G401.6 (cell line): ENCODE results near the gene CELSR2.
"Not testable (repeated sequence)": the region's sequence is repeated elsewhere in the genome, so short reads cannot be mapped to it uniquely, and the experiment has no call there.

Experiments
- FAIRE-seq: peaks from 2 replicates; lab custom pipeline; 2012; peaks lifted over from hg19 to GRCh38; lab: Jason Lieb, UNC

CELSR2 gene, protein sequence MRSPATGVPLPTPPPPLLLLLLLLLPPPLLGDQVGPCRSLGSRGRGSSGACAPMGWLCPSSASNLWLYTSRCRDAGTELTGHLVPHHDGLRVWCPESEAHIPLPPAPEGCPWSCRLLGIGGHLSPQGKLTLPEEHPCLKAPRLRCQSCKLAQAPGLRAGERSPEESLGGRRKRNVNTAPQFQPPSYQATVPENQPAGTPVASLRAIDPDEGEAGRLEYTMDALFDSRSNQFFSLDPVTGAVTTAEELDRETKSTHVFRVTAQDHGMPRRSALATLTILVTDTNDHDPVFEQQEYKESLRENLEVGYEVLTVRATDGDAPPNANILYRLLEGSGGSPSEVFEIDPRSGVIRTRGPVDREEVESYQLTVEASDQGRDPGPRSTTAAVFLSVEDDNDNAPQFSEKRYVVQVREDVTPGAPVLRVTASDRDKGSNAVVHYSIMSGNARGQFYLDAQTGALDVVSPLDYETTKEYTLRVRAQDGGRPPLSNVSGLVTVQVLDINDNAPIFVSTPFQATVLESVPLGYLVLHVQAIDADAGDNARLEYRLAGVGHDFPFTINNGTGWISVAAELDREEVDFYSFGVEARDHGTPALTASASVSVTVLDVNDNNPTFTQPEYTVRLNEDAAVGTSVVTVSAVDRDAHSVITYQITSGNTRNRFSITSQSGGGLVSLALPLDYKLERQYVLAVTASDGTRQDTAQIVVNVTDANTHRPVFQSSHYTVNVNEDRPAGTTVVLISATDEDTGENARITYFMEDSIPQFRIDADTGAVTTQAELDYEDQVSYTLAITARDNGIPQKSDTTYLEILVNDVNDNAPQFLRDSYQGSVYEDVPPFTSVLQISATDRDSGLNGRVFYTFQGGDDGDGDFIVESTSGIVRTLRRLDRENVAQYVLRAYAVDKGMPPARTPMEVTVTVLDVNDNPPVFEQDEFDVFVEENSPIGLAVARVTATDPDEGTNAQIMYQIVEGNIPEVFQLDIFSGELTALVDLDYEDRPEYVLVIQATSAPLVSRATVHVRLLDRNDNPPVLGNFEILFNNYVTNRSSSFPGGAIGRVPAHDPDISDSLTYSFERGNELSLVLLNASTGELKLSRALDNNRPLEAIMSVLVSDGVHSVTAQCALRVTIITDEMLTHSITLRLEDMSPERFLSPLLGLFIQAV (N-terminal part only)

DNA sequence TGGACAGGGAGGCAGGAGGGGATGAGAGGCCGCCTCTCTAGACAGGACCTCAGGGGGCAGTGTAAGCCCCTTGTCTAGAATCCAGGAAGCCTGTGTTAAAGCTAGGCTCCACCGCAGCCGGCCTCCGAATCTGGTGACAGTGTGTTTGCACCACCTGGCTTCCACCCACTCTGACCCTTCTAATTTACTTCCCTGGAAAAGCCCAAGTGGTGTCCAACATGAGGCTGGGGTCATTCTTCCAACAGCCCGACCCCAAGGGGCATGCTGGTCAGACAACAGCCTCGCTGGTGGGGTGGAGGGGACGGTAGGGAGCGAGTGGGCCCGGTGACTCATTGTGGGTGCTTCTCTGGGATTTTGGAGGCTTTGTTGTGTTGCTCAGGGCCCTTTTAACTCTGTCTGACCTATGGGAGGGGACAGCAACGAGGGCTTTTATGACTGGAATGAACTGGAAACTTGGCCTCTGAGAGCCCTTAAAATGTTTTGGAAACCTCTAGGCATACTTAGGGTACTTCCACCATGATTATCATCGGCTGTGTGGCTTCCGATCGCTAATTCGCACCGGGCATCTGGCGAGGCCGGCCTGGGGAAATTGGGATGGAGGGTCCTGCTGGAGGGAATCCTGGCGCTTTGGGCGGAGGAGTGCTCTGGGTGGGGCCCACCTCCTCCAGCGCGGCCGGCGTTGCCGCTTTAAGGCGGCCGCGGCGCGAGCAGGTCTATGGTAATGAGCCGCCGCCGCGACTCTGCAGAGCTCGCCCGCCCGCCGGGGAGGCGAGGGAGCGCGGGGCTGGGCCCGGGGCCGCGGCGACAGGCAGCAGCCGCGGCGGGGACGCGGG, at the start of gene CELSR2:
Gene CELSR2, plus strand, starts transcription at position 743 of the 833 bp plus-strand sequence. CDS start 541 bp downstream, outside the sequence.
- FAIRE-seq, result no peak

DNA sequence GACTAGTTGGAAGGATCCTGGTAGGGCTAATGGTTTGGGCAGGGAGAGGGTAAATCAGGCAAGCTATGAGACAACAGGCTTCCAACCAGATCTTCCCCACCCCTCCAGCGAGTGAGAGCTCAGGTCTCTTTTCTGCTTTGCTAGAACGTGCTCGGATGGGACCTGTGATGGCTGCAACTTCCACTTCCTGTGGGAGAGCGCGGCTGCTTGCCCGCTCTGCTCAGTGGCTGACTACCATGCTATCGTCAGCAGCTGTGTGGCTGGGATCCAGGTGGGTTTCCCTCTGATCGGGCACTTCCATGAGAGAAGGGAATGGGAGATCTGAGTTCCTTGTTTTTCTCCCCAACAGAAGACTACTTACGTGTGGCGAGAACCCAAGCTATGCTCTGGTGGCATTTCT, 49.6 kb upstream of the CELSR2 start:
- FAIRE-seq, result no peak

DNA sequence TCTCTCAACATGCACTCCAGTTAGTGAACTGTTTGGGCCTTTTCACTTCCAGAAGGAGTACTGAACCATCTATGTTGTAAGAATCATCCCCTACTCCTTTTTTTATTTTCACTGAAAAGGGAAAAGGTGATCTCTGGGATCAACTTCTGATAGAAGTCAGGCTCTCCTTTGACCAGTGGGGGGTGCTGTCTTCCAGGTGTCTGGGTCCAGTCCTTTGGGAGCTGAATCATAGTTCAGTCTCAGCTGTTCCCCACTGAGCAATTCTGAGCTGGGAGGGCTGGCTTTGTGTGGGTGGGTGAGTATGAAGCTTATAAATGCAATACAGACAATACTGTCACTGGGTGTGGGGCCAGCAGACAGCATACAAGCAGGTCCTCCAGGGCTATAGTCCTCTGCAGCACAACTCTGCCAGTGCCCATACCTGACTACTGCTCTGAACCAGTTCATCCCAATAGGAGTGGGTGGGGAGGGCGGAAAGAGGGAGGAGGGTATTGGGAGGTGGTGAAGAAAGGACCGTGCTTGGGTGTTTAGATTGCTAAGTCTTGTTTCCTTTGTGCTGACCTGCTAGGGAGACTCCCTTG, 48.1 kb upstream of the CELSR2 start:
- no peak for FAIRE-seq

DNA sequence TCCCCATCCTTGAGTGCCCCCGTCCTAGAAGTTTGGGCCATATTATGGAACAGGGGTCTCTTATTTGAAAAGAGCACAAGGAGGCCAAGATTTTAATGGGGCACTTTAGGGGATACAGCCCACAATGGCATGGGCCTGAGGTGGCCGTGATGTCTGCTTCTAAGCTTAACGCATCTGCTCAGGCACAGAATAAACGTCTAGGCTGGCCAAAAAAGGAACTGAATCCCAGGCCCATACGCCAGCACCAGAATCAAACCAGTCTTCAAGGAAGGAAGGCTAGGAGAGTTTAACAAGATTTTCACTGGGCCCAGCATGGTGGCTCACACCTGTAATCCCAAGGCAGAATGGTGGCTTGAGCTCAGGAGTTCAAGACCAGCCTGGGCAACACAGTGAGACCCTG, 44.9 kb upstream of the CELSR2 start:
- FAIRE-seq, result no peak

DNA sequence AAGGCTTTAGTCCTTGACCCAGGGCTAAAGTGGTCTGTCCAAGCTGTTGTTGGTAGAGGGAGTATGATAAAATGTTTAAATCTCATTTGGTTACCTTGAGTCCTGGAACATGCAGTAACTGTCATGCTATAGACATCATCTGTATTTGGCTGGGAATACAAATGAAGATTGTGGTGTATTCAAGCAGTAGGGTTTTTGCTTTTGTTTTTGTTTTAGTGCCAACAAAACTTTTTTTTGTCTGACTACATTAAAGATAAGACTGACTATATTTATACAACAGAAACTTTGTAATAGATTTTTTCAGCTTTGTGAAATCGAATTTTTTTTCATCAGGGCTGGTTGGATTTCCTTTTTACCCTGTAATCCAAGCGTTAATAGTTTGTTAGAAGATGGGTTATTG, 43.0 kb upstream of the CELSR2 start:
- no peak for FAIRE-seq

DNA sequence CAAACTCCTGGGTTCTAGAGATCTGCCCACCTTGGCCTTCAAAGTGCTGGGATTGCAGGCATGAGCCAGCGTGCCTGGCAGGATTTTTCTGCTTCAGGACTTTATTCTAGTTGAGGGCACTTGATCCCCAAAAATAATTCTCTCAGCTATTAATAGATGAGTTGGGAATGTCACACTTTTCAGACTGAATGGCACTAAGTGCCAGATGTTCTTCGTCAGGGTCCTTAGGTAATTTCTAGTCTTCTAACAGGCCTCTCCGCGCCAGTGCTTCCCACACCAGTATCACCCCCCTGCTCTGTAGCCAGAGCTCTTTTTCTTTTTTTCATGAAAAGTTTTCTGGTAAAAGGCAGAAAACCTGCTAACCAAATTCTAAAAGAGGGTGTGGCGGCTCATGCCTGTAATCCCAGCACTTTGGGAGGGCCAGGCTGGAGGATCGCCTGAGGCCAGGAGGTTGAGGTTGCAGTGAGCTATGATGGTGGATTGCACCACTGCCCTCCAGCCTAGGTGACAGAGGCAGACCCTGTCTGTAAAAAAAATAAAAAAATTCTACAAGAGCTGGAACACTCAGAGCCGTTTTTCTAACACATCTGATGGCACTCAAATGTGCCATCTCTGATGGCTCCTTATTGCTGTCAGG, 41.8 kb upstream of the CELSR2 start:
- no peak for FAIRE-seq

DNA sequence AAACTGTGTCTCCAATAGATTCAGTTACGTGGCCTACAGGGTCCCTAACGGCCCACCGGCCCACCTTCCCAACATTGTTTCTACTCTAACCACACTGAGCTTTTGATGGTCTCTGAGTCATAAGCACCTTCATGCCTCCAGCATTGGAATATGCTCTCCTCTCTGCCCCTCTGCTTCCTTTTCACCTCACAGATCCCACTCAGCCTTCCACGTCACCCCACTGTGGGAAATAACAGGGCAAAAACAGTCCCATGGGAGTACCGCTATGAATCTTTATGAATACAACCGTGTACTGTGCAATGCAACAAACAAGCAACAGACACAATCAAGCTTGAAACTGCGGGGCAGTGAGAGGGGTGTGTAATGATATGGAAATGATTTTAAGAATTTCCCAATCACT, 40.9 kb upstream of the CELSR2 start:
- FAIRE-seq, result no peak

DNA sequence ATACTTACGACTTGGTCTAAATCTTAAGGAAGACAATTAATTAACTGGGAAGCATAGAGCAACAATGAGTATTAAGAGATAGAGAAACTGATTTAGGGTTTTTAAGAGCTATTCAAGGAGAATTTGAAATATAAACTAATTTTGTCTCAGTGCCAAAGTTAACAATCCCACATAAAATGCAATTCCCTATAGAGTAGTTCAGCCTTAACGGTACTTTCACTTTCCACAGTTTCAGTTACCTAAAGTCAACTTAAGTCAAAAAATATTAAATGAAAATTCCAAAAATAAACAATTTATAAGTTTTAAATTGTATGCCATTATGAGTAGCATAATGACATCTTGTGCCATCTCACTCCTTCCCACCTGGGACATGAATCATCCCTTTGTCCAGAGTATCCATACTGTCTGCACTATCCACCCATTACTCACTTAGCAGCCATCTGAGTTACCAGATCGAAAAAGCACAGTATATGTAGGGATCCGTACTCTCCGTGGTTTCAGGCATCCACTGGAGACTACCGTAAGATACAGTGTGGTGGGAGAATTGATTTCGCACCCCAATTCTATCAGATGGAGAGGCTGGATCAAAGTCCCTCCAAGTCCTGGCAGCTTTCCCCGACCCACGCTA, 40.4 kb upstream of the CELSR2 start:
- no peak for FAIRE-seq

DNA sequence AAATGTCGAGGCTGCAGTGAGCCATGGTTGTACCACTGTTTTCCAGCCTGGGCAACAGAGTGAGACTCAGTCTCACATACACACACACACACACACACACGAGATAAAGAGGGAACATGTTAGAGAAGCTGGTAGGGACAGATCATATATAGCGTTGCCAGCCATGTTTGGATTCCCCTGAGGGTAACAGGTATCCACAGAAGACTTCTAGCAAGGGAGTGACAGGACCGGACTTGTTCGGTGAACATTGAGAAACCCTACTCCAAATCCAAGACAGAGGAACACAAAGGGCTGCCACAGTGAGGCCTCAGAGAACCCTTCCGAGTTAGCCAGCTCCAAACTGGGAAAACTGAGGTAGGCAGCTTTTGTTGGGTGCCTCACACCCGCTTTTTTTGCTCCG, 39.3 kb upstream of the CELSR2 start:
- FAIRE-seq, result no peak

DNA sequence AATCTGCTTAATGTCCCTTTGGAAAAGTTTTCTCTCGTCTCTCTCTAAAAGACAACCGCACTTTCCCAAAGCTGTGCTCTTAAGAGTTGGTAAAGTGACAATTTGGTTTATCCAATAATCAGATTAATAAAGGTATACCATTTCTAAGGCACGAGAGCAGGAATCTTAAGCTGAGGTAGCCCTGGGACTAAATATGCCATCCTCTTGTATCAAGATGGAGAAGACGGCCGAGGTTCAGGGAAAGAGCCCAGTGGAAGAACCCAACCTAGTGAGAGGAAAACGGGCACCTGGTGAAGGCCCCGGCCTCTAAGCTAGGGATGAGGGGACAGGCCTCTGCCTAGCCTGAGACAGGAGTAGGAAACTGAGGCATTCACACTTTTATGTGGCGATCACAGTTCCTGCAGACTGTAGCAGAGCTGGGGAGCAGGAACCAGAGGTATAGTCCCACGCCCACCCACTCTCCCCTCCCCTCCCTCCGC, 36.0 kb upstream of the CELSR2 start:
- no peak for FAIRE-seq

DNA sequence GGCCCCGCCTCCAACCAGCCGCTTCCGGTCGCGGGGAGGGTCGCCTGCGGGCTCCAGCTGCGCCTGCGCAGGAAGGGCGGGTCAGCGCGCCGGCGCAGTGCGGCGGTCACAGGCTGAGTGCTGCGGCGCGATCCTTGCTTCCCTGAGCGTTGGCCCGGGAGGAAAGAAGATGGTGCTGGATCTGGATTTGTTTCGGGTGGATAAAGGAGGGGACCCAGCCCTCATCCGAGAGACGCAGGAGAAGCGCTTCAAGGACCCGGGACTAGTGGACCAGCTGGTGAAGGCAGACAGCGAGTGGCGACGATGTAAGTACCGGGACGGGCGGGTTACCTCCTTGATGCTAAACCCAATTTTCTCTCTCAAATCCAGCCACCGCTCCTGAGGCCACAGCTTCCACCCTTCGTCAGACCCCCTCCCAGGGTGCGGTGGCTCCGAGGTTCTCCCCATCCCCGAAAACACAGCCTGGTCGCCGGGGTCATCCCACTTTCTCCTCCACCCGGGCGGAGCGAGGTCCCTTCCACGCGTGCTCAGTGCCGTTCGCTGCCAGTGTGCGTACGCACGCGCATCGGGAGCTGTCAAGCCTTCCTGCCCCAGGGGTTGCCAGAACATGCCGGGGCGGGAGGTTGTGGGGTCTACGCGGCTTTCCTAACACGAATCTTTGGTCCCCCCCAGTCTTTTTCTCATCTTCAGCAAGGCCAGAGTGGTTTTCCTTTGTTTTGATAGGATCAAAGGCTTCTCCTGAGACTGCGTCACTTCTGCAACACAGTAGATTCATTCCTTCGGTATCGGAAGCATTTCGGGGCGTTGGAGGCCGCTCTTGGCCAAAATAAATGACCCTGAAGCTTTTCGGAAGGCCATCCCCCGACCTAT, 35.3 kb upstream of the CELSR2 start, which contains the start of gene SARS1:
Gene SARS1, plus strand, starts transcription at position 95 of the 870 bp plus-strand sequence. Its CDS starts 75 bp downstream, at position 170.
- FAIRE-seq, result no peak

DNA sequence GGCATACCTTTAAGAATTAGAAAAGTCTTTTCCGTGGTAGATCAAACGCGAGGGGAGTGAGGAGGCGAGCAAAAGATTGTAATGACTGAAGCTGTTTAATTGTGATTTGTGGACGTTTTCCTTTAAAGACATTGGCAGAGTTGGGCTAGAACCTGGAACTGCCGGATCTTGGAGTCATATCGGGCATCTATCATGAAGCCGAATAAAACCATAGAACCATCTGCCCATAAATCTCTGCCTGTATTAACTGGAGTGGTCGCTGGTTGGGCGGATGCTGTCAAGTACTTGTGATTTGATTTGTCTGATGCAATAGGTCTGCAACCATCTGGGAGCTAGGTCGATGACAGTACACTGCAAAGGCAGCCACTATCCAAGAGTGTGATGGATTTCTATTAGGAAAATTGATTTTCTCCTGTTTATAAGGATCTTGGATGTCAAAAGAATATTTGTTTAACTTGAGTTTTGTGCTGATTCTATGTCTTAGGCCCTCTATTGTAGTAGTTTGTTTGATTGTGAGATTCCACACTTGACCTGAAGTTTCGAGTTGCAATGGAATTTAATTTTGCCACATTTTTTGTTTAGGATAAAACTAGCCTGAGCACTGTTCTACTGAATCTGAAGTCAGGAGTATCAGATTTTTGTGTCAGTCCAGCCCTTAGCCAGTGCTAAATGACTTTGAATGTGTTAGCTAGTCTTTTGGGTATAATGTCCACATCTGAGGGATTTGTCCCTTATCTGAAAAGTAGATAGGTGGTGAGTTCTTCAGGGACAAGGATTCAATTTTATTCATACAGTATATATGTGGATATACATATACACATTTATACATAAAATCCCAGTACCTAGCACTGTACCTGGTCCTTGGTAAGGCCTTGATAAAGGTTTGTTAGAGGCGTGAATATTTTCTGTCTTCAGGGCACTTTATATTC, 34.4 kb upstream of the CELSR2 start:
- no peak for FAIRE-seq

DNA sequence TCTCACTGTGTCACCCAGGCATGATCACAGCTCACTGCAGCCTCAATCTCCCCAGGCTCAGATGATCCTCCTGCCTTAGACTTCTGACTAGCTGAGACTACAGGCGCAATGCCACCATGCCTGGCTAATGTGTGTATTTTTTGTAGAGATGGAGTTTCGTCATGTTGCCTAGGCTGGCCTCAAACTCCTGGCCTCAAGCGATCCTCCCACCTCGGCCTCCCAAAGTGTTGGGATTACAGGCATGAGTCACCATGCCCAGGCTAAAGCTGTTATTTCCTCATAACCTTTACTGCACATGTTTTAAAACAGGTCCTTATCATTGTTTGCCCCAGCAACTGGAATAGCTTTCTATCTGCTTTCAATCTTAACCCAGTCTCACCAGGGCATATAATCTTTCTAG, 32.7 kb upstream of the CELSR2 start:
- no peak for FAIRE-seq

DNA sequence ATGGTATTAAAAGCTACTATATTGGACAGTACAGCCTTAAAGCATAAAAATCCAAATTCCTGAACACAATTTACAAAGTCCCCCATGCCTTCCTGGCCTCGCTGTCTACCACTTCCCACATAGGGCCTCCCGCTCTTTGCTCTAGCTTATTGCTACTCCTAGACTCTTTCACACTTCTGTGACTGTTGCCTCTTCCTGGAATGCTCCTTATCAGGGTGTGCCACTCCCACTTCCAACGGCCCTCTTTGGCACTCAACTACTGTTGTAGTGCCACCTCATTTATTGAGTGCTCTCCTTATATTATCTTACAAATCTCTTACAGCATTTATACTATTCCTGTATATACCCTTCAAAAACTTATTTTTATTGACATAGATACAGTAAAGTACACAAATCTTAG, 30.8 kb upstream of the CELSR2 start:
- no peak for FAIRE-seq

DNA sequence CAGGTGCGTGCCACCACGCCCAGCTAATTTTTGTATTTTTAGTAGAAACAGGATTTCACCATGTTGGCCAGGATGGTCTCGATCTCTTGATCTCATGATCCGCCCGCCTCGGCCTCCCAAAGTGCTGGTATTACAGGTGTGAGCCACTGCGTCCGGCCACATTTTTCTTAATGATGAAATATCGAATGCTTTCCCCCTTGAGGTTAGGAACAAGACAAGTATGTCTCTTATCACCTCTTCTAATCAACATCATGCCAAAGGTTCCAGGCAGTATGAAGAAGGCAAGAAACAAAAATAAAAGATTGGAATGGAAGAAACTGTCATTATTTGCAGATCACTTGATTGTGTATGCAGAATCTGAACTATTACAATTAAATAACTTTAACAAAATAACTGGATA, 28.1 kb upstream of the CELSR2 start:
- FAIRE-seq, result not testable (repeated sequence)

DNA sequence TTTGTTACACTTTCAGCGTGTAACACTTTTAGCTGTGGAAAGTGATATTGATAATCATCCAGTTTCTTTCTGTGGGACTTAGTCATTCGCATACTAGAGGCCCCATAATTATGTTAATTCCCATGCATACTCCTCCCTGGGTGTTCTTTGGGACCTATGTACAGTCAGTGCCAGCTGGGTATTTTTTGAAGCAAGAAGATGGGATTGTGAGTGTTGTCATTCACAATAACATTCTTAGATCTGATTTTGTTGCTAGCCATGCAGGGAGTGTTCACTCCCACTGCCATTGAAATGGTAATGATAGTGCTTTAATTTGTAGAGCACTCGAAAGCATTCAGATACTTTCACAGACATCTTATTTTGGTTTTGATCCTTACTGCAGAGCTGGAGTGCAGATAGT, 24.0 kb upstream of the CELSR2 start:
- no peak for FAIRE-seq

DNA sequence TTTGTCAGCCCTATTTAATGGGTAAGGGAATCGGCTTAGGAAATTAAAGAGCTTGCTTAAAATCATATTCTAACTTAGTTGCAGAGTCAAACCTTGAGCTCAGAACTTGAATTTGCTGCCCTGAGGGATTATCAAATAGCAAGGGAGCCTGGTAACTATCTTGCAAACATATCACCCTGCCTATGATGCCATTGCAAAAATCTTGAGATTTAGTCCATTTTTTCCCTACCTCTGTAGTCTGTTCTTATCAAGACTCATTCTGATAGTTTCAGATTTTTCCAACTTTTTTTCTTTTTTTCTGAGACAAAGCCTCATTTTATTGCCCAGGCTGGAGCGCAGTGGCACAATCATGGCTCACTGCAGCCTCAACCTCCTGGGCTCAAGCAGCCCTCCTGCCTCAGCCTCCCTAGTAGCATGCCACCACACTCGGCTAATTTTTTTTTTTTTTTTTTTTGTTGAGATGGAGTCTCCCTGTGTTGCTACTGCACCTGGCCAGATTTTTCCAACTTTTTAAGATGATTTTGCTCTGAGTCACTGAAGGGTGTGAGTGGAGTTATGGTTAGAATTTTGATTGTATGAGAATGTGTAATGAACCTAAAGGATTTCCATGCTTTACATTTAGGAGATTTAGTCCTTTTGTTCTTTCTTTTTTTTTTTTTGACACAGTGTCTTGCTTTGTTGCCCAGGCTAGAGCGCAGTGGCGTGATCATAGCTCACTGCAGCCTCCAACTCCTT, 23.5 kb upstream of the CELSR2 start:
- FAIRE-seq, result no peak
